ENCODE measurements around the gene BTBD6. TPM values are rescaled to one million over a fixed set of nuclear protein-coding genes. Genes with fewer than 3 reads are reported as not detected.

BTBD6 gene
- total and polyA plus RNA-seq, 2 of the 8 experiments (the other 6 are each of a cell fraction or from before 2014, with no cell fraction given), result 10.1 to 10.2 TPM

DNA sequence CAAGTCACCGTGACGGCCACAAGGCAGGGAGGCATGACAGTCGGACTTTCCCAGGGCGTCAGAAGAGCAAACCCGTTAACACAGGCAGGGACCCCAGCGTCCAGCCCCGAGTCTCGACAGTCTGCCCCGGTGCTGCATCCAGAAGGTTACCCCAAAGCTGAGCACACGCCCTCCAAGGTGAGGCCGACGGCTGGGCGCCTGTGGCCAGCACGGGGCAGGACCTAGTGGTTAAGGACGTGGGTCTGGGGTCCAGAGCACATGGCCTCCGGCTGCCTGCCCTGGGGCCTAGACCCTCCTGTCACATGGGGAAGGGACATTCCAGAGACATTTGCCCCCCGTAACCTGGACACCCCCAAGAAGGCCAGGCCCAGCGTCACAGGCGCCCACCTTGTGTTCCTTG lies 29.7 kb upstream of the BTBD6 start:
- Histone ChIP-seq H3K36me3 (ENCODE audit: control insufficient read depth in 2 of 4, insufficient read depth in 4 of 4, low read length in 3 of 4) (no peaks in the 10 kb centered on the region; a peak in 2 of 8 replicates), H4K20me1 (replicated peaks in 1 of 2; ENCODE audit: control insufficient read depth in 1 of 2, insufficient read depth in 2 of 2, low read length in 2 of 2) (peaks cover 0 to 22% of the 10 kb centered on the region in 2 experiments), H3K4ac (replicated peaks; ENCODE audit: insufficient read length, low read depth, low read length) (no peak overlapping the region), H3K4me1 (replicated peaks in 1 of 4; ENCODE audit: control insufficient read depth in 3 of 4, insufficient read depth in 4 of 4, low read length in 3 of 4) (no peaks in the 10 kb centered on the region), H2BK5ac (ENCODE audit: low read depth, low read length) (no peak overlapping the region), H2BK20ac (ENCODE audit: low read length) (no peak overlapping the region), H2AFZ (ENCODE audit: low read length) (no peak overlapping the region), H3K27ac (ENCODE audit: low read depth, low read length) (no peak overlapping the region), H3K18ac (ENCODE audit: extremely low read depth, low read length) (no peak overlapping the region), H3K27me3 (replicated peaks in 1 of 4; ENCODE audit: control insufficient read depth in 3 of 4, extremely low read depth in 1 of 4, insufficient read depth in 3 of 4, low read length in 3 of 4) (no peaks in the 10 kb centered on the region; a peak in 1 of 7 replicates), H2AK5ac (ENCODE audit: low read depth, low read length) (no peak overlapping the region), H3K23ac (ENCODE audit: insufficient read length) (no peak overlapping the region), H3K9ac (replicated peaks in 1 of 4; ENCODE audit: extremely low read depth in 1 of 4, low read depth in 3 of 4, low read length in 3 of 4) (no peak overlapping the region), H2BK12ac (ENCODE audit: low read depth, low read length) (no peak overlapping the region), H3K9me3 (ENCODE audit: insufficient read depth in 2 of 2, low read depth in 1 of 2, low read length in 1 of 2) (no peaks in the 10 kb centered on the region), H3K14ac (ENCODE audit: insufficient read length) (no peak overlapping the region), H3K4me2 (ENCODE audit: insufficient read depth in 1 of 2, low read depth in 2 of 2, low read length in 2 of 2) (no peak overlapping the region), H2BK15ac (ENCODE audit: low read length) (no peak overlapping the region), H4K91ac (replicated peaks; ENCODE audit: insufficient read length, low read length) (no peak overlapping the region), H3K79me1 (ENCODE audit: low read depth, low read length) (peaks cover 4% of the 10 kb centered on the region; the same call in 1 of the 2 replicates), H2BK120ac (replicated peaks; ENCODE audit: low read depth, low read length) (no peak overlapping the region), H3K56ac (replicated peaks; ENCODE audit: insufficient read length, low read depth, low read length) (no peak overlapping the region), H4K5ac (ENCODE audit: insufficient read length, low read depth, low read length) (no peak overlapping the region), H3K79me2 (ENCODE audit: control insufficient read depth in 1 of 2, insufficient read depth in 2 of 2, low read length in 2 of 2) (no peaks in the 10 kb centered on the region), H4K8ac (ENCODE audit: extremely low read depth, insufficient read depth, low read length) (no peak overlapping the region), H3K4me3 (ENCODE audit: extremely low read depth in 1 of 4, insufficient read depth in 2 of 4, low read depth in 3 of 4, low read length in 4 of 4) (no peak overlapping the region), H3K23me2 (ENCODE audit: low read depth, low read length) (peaks cover 5% of the 10 kb centered on the region; the same call in 1 of the 2 replicates)
- DNase-seq (ENCODE audit: low read depth in 1 of 2, low spot score in 2 of 2), result no peak
- WGBS, 2 experiments (ENCODE audit: extremely low coverage in 1 of 2, insufficient coverage in 1 of 2, insufficient read length in 1 of 2, insufficient replicate concordance in 2 of 2, low coverage in 1 of 2, low lambda C conversion rate in 2 of 2, missing lambda C conversion rate in 1 of 2), result 86% methylated on average over 16 of the region's 19 CpGs; no CpG with 5 or more reads in 1 of the 2 experiments
- ChIA-PET POLR2A (ENCODE audit: partially characterized antibody) (no interaction called here), CTCF (ENCODE audit: partially characterized antibody) (interaction anchor here (0.7 to 1.2 kb wide), 4 partner anchors 9 to 42 kb away, joined by 3 read pairs; no protein-coding TSS in a partner anchor)
- FAIRE-seq, result no peak
- TF ChIP-seq TAF7 (optimal IDR thresholded peaks at IDR 0.05; ENCODE audit: borderline replicate concordance, low read depth, low read length), result no peak
- TF ChIP-seq, protein P1, sequence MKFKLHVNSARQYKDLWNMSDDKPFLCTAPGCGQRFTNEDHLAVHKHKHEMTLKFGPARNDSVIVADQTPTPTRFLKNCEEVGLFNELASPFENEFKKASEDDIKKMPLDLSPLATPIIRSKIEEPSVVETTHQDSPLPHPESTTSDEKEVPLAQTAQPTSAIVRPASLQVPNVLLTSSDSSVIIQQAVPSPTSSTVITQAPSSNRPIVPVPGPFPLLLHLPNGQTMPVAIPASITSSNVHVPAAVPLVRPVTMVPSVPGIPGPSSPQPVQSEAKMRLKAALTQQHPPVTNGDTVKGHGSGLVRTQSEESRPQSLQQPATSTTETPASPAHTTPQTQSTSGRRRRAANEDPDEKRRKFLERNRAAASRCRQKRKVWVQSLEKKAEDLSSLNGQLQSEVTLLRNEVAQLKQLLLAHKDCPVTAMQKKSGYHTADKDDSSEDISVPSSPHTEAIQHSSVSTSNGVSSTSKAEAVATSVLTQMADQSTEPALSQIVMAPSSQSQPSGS (IDR thresholded peaks at IDR 0.05; ENCODE audit: low read length), result no peak
- TF ChIP-seq SRF (IDR thresholded peaks at IDR 0.05; ENCODE audit: low read depth, low read length), result no peak
- TF ChIP-seq MAFK (IDR thresholded peaks at IDR 0.05; ENCODE audit: low read depth, low read length), result no peak
- TF ChIP-seq SIRT6 (IDR thresholded peaks at IDR 0.05; ENCODE audit: low read length), result no peak
- TF ChIP-seq NANOG (IDR thresholded peaks at IDR 0.05; ENCODE audit: insufficient read depth, low read depth, low read length, poor library complexity, severe bottlenecking), result no peak
- TF ChIP-seq TEAD4 (IDR thresholded peaks at IDR 0.05; ENCODE audit: low read depth, low read length), result no peak
- no peak for TF ChIP-seq TCF12 (IDR thresholded peaks at IDR 0.05; ENCODE audit: low read depth, low read length)
- TF ChIP-seq POLR2AphosphoS5 (IDR thresholded peaks at IDR 0.05; ENCODE audit: low read depth, low read length), result no peak
- no peak for TF ChIP-seq RBBP5 (IDR thresholded peaks at IDR 0.05; ENCODE audit: borderline replicate concordance, low read depth, low read length)
- TF ChIP-seq ZNF274 (IDR thresholded peaks at IDR 0.05; ENCODE audit: borderline replicate concordance, extremely low read depth, low read length), result no peak
- no peak for TF ChIP-seq CEBPB (IDR thresholded peaks at IDR 0.05; ENCODE audit: low read depth, low read length)
- TF ChIP-seq, protein P2, sequence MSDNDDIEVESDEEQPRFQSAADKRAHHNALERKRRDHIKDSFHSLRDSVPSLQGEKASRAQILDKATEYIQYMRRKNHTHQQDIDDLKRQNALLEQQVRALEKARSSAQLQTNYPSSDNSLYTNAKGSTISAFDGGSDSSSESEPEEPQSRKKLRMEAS (IDR thresholded peaks at IDR 0.05), result no peak
- TF ChIP-seq BACH1 (IDR thresholded peaks at IDR 0.05; ENCODE audit: low read length), result no peak

Data from H1 (cell line).